BJ (cell line): ENCODE measurements around the gene MGRN1. TPM values are rescaled to one million over a fixed set of nuclear protein-coding genes. Genes with fewer than 3 reads are reported as not detected.

Source experiments
- CTCF ChIA-PET: fragments of 350-600 bp; formaldehyde crosslinking; extraction: SDS; loops from one replicate; lab custom pipeline; 2021; ENCODE audit warnings: antibody characterized with exemption, inconsistent platforms; lab: Yijun Ruan, JAX
- POLR2A ChIA-PET: fragments of 300-600 bp; sonication (Branson Sonifier 250); formaldehyde crosslinking; extraction: SDS; loops from one replicate; lab custom pipeline; 2021; ENCODE audit warnings: antibody characterized with exemption; lab: Charles Lee
- DNase-seq: peaks from one replicate; pipeline ENCODE4 v3.0.0-alpha.2; 2011; ENCODE audit warnings: low read depth
- H3K27me3 ChIP-seq: 2 replicates; pipeline ENCODE4 v1.6.0; 2011; ENCODE audit warnings: low read length; ENCODE audit not compliant: control insufficient read depth, insufficient read depth
- H3K36me3 ChIP-seq: 2 replicates; pipeline ENCODE4 v1.5.1; 2011; ENCODE audit warnings: low read length; ENCODE audit not compliant: control insufficient read depth, insufficient read depth
- H3K4me3 ChIP-seq: 2 replicates; pipeline ENCODE4 v1.5.1; 2011; ENCODE audit warnings: low read depth, mild to moderate bottlenecking, control low read depth, low read length
- CTCF ChIP-seq: IDR thresholded peaks from 2 replicates; pipeline ENCODE4 v1.5.1; 2011; ENCODE audit warnings: low read depth, mild to moderate bottlenecking, control low read depth, inconsistent platforms, low read length, moderate library complexity; ENCODE audit not compliant: insufficient read depth
- polyA plus RNA-seq: library from polyadenylated mRNA; depleted of rRNA; stranded (reverse); fragments of >200 nt; gene quantifications from 2 replicates; pipeline ENCODE4 v1.2.3, GENCODE V29; 2011

Gene MGRN1
- polyA plus RNA-seq, 1 experiment: 4.5 TPM

- H3K4me3 ChIP-seq: peak within 1 kb of the TSS; percentile 82
- CTCF ChIA-PET: interaction anchor here (0.8 kb wide), 1 partner anchor 34 kb away, joined by 5 read pairs; no protein-coding TSS in a partner anchor
- DNase-seq: peak; percentile 70
- H3K36me3 ChIP-seq: peaks cover 38% of the 10 kb centered on the region
- no peaks in the 10 kb centered on the region for H3K27me3 ChIP-seq
- TF ChIP-seq CTCF: no peak
- POLR2A ChIA-PET: no interaction called here
Observed at GRCh38 chr16:4693296-4693955, 68.8 kb downstream of the MGRN1 start, which contains the start of gene NUDT16L1. NUDT16L1 (plus strand) TSS chr16:4693562; CDS start chr16:4693727, 165 bp downstream.

GRCh38 chr16:4693956-4694641, 69.5 kb downstream of the MGRN1 start:
- ChIA-PET POLR2A (no interaction called here), CTCF (no interaction called here)
- TF ChIP-seq CTCF: no peak
- Histone ChIP-seq H3K36me3 (peaks cover 44% of the 10 kb centered on the region), H3K27me3 (no peaks in the 10 kb centered on the region), H3K4me3 (peak overlapping the region; percentile 82)
- no peak for DNase-seq

GRCh38 chr16:4694642-4695451, 70.2 kb downstream of the MGRN1 start:
- CTCF ChIA-PET: interaction anchor here (1.1 kb wide), 1 partner anchor 23 kb away, joined by 3 read pairs; no protein-coding TSS in a partner anchor
- Histone ChIP-seq H3K36me3 (peaks cover 44% of the 10 kb centered on the region), H3K4me3 (peak overlapping the region; percentile 82), H3K27me3 (no peaks in the 10 kb centered on the region)
- POLR2A ChIA-PET: no interaction called here
- TF ChIP-seq CTCF: 0 out of 2 replicates have a peak, but pooled peaks have one; percentile 30
- no peak for DNase-seq

GRCh38 chr16:4695473-4696171, 71.0 kb downstream of the MGRN1 start:
- DNase-seq: no peak
- POLR2A ChIA-PET: no interaction called here

More at GRCh38 chr16:4695473-4696171, 71.0 kb downstream of the MGRN1 start:
- H3K36me3 ChIP-seq: peaks cover 44% of the 10 kb centered on the region
- H3K27me3 ChIP-seq: no peaks in the 10 kb centered on the region
- CTCF ChIA-PET: interaction anchor here (0.8 to 1.1 kb wide), 3 partner anchors 22 to 260 kb away, joined by 3 read pairs; no protein-coding TSS in a partner anchor
- TF ChIP-seq CTCF: no peak
- H3K4me3 ChIP-seq: no peak overlapping the region
